H1 (cell line): Measurements from ENCODE around the gene MAN1C1. TPM values are rescaled to one million over a fixed set of nuclear protein-coding genes. Genes with fewer than 3 reads are reported as not detected.
A peak's percentile ranks its signal among the peaks of the same experiment; 100 is the strongest.

Experiments used
- CTCF ChIA-PET: fragments of 300-600 bp; sonication (Branson Sonifier 250); formaldehyde crosslinking; loops from one replicate; lab custom pipeline; 2021; ENCODE audit not compliant: partially characterized antibody; lab: Charles Lee
- POLR2A ChIA-PET: fragments of 300-600 bp; sonication (Branson Sonifier 250); formaldehyde crosslinking; loops from one replicate; lab custom pipeline; 2021; ENCODE audit warnings: inconsistent platforms; ENCODE audit not compliant: partially characterized antibody; lab: Charles Lee
- DNase-seq, 2 experiments: peaks; one replicate each; pipeline versions ENCODE4 v3.0.0 to v3.0.0-alpha.2; 2010 to 2022; ENCODE audit warnings: low spot score in 2 of 2, low read depth in 1 of 2, mixed read lengths in 1 of 2
- FAIRE-seq: peaks from 2 replicates; lab custom pipeline; 2011; peaks lifted over from hg19 to GRCh38; lab: Jason Lieb, UNC
- H2AFZ ChIP-seq: 2 replicates; pipeline ENCODE4 v1.8.1; 2012; ENCODE audit warnings: low read length, inconsistent platforms
- H2AK5ac ChIP-seq: 2 replicates; pipeline ENCODE4 v1.6.1; 2013; ENCODE audit warnings: low read depth, low read length
- H2BK120ac ChIP-seq: replicated peaks from 2 replicates; pipeline ENCODE3; 2013; ENCODE audit warnings: low read depth, low read length, inconsistent platforms
- H2BK12ac ChIP-seq: 2 replicates; pipeline ENCODE4 v1.6.1; 2013; ENCODE audit warnings: low read depth, low read length
- H2BK15ac ChIP-seq: 2 replicates; pipeline ENCODE4 v1.6.1; 2013; ENCODE audit warnings: low read length
- H2BK20ac ChIP-seq: 2 replicates; pipeline ENCODE4 v1.6.1; 2013; ENCODE audit warnings: low read length
- H2BK5ac ChIP-seq: 2 replicates; pipeline ENCODE4 v1.6.1; 2013; ENCODE audit warnings: low read depth, low read length
- H3K14ac ChIP-seq: 2 replicates; pipeline ENCODE4 v1.6.1; 2013; ENCODE audit warnings: inconsistent platforms; ENCODE audit not compliant: insufficient read length
- H3K18ac ChIP-seq: 2 replicates; pipeline ENCODE4 v1.6.1; 2013; ENCODE audit warnings: low read length; ENCODE audit errors: extremely low read depth
- H3K23ac ChIP-seq: 2 replicates; pipeline ENCODE4 v1.6.1; 2013; ENCODE audit warnings: inconsistent platforms; ENCODE audit not compliant: insufficient read length
- H3K23me2 ChIP-seq: 2 replicates; pipeline ENCODE4 v1.6.1; 2013; ENCODE audit warnings: low read depth, low read length
- H3K27ac ChIP-seq: 2 replicates; pipeline ENCODE4 v1.6.1; 2011; ENCODE audit warnings: low read depth, low read length, inconsistent platforms
- H3K27me3 ChIP-seq, 4 experiments: replicated peaks in 1 of 4; 1 replicate in 1 of 4; 2 replicates in 3 of 4; pipeline versions ENCODE4 v1.6.1 to v1.8.1; 2011 to 2013; ENCODE audit warnings: low read length in 3 of 4, mild to moderate bottlenecking in 3 of 4, inconsistent platforms in 2 of 4, mixed read lengths in 2 of 4, moderate library complexity in 1 of 4; ENCODE audit not compliant: control insufficient read depth in 3 of 4, insufficient read depth in 3 of 4; ENCODE audit errors: extremely low read depth in 1 of 4
- H3K36me3 ChIP-seq, 4 experiments: 2 replicates each; pipeline versions ENCODE4 v1.6.1 to v1.8.1; 2011 to 2013; ENCODE audit warnings: mild to moderate bottlenecking in 4 of 4, low read length in 3 of 4, moderate library complexity in 2 of 4, control low read depth in 1 of 4, inconsistent platforms in 1 of 4; ENCODE audit not compliant: insufficient read depth in 4 of 4, control insufficient read depth in 2 of 4
- H3K4ac ChIP-seq: replicated peaks from 2 replicates; pipeline ENCODE3; 2013; ENCODE audit warnings: low read length, low read depth, mixed read lengths, inconsistent platforms; ENCODE audit not compliant: insufficient read length
- H3K4me1 ChIP-seq, 4 experiments: replicated peaks in 1 of 4; 1 replicate in 1 of 4; 2 replicates in 3 of 4; pipeline versions ENCODE4 v1.6.1 to v1.8.1; 2011 to 2013; ENCODE audit warnings: low read length in 3 of 4, inconsistent platforms in 2 of 4, mixed read lengths in 1 of 4; ENCODE audit not compliant: insufficient read depth in 4 of 4, control insufficient read depth in 3 of 4
- H3K4me2 ChIP-seq, 2 experiments: 2 replicates each; pipeline versions ENCODE4 v1.6.1 to v1.8.1; 2011 to 2013; ENCODE audit warnings: low read depth in 2 of 2, low read length in 2 of 2, control low read depth in 1 of 2, inconsistent platforms in 1 of 2, mild to moderate bottlenecking in 1 of 2; ENCODE audit not compliant: insufficient read depth in 1 of 2
- H3K4me3 ChIP-seq, 4 experiments: fragments of 200-600, 300-600 bp in 1 of 4; sonication (generic), shearing (Covaris generic), sonication (Bioruptor Twin) in 1 of 4; 2 replicates each; pipeline versions ENCODE4 v1.5.1 to v1.8.1; 2011 to 2016; ENCODE audit warnings: low read length in 4 of 4, low read depth in 3 of 4, control low read depth in 2 of 4, inconsistent platforms in 2 of 4, mild to moderate bottlenecking in 2 of 4, mixed read lengths in 1 of 4, moderate library complexity in 1 of 4; ENCODE audit not compliant: insufficient read depth in 2 of 4; ENCODE audit errors: extremely low read depth in 1 of 4
- H3K56ac ChIP-seq: replicated peaks from 2 replicates; pipeline ENCODE3; 2013; ENCODE audit warnings: low read depth, mild to moderate bottlenecking, mixed read lengths, low read length, inconsistent platforms; ENCODE audit not compliant: insufficient read length
- H3K79me1 ChIP-seq: 2 replicates; pipeline ENCODE4 v1.6.1; 2013; ENCODE audit warnings: low read depth, low read length, control low read depth
- H3K79me2 ChIP-seq, 2 experiments: 2 replicates each; pipeline versions ENCODE4 v1.6.1 to v1.8.1; 2012 to 2013; ENCODE audit warnings: low read length in 2 of 2, mild to moderate bottlenecking in 2 of 2, inconsistent platforms in 1 of 2; ENCODE audit not compliant: insufficient read depth in 2 of 2, control insufficient read depth in 1 of 2
- H3K9ac ChIP-seq, 4 experiments: replicated peaks in 1 of 4; 1 replicate in 1 of 4; 2 replicates in 3 of 4; pipeline versions ENCODE4 v1.6.1 to v1.8.1; 2011 to 2013; ENCODE audit warnings: low read depth in 3 of 4, low read length in 3 of 4, control low read depth in 2 of 4, mild to moderate bottlenecking in 2 of 4, moderate library complexity in 2 of 4, inconsistent platforms in 1 of 4; ENCODE audit errors: extremely low read depth in 1 of 4
- H3K9me3 ChIP-seq, 2 experiments: 2 replicates each; pipeline versions ENCODE4 v1.6.1 to v1.8.1; 2012 to 2013; ENCODE audit warnings: mild to moderate bottlenecking in 2 of 2, moderate library complexity in 2 of 2, control low read depth in 1 of 2, inconsistent platforms in 1 of 2, low read depth in 1 of 2, low read length in 1 of 2, mixed read lengths in 1 of 2; ENCODE audit not compliant: insufficient read depth in 2 of 2
- H4K20me1 ChIP-seq, 2 experiments: replicated peaks in 1 of 2; 2 replicates each; pipeline versions ENCODE3 to v1.8.1; 2011 to 2013; ENCODE audit warnings: inconsistent platforms in 2 of 2, low read length in 2 of 2, mild to moderate bottlenecking in 1 of 2; ENCODE audit not compliant: insufficient read depth in 2 of 2, control insufficient read depth in 1 of 2
- H4K5ac ChIP-seq: 2 replicates; pipeline ENCODE4 v1.6.1; 2013; ENCODE audit warnings: low read length, low read depth, mixed read lengths, inconsistent platforms; ENCODE audit not compliant: insufficient read length
- H4K8ac ChIP-seq: 2 replicates; pipeline ENCODE4 v1.8.0; 2013; ENCODE audit warnings: mild to moderate bottlenecking, moderate library complexity, low read length, inconsistent platforms; ENCODE audit not compliant: insufficient read depth; ENCODE audit errors: extremely low read depth
- H4K91ac ChIP-seq: replicated peaks from 2 replicates; pipeline ENCODE3; 2013; ENCODE audit warnings: low read length, mixed read lengths, inconsistent platforms; ENCODE audit not compliant: insufficient read length
- BACH1 ChIP-seq: IDR thresholded peaks from 2 replicates; pipeline ENCODE4 v1.6.1; 2012; ENCODE audit warnings: low read length, improper control_type of control experiment
- EP300 ChIP-seq, 2 experiments: IDR thresholded peaks; 1 replicate in 1 of 2; 2 replicates in 1 of 2; pipeline ENCODE4 v1.6.1; 2011 to 2012; ENCODE audit warnings: low read depth in 2 of 2, low read length in 2 of 2, mild to moderate bottlenecking in 2 of 2, borderline replicate concordance in 1 of 2, inconsistent platforms in 1 of 2, moderate library complexity in 1 of 2
- KDM4A ChIP-seq: IDR thresholded peaks from one replicate; pipeline ENCODE4 v1.7.1; 2012; ENCODE audit warnings: low read depth, mild to moderate bottlenecking, moderate library complexity, low read length, inconsistent platforms; ENCODE audit not compliant: severe bottlenecking
- NANOG ChIP-seq: IDR thresholded peaks from 2 replicates; pipeline ENCODE4 v1.6.1; 2011; ENCODE audit warnings: low read length, low read depth, mild to moderate bottlenecking, inconsistent platforms; ENCODE audit not compliant: insufficient read depth, poor library complexity, severe bottlenecking
- RAD21 ChIP-seq, 2 experiments: IDR thresholded peaks in 1 of 2; conservative IDR thresholded peaks in 1 of 2; 2 replicates each; pipeline ENCODE4 v1.6.1; 2011; ENCODE audit warnings: low read depth in 2 of 2, low read length in 2 of 2, improper control_type of control experiment in 1 of 2, inconsistent platforms in 1 of 2, mild to moderate bottlenecking in 1 of 2, moderate library complexity in 1 of 2
- TAF7 ChIP-seq: optimal IDR thresholded peaks from 2 replicates; pipeline ENCODE3; 2011; ENCODE audit warnings: low read depth, mild to moderate bottlenecking, inconsistent platforms, low read length, moderate library complexity, borderline replicate concordance
- WGBS, 2 experiments: shearing (Covaris generic) in 1 of 2; methylation state at CpG; one replicate each; pipeline versions ENCODE4 v1.1.6 to v1.1.7; 2013 to 2015; ENCODE audit warnings: low lambda C conversion rate in 2 of 2, mixed read lengths in 2 of 2, inconsistent platforms in 1 of 2, low coverage in 1 of 2, missing lambda C conversion rate in 1 of 2; ENCODE audit not compliant: insufficient replicate concordance in 2 of 2, insufficient coverage in 1 of 2, insufficient read length in 1 of 2; ENCODE audit errors: extremely low coverage in 1 of 2, missing lambda C conversion rate in 1 of 2; 5-methylcytosine and 5-hydroxymethylcytosine counted together
- polyA plus RNA-seq, 7 experiments: library from polyadenylated mRNA; depleted of rRNA in 3 of 7; stranded (reverse) in 5 of 7; unstranded in 2 of 7; fragments of >200 nt in 5 of 7; fragments of 200-250 nt in 2 of 7; gene quantifications; 1 replicate in 5 of 7; 2 replicates in 1 of 7; 4 replicates in 1 of 7; pipeline versions ENCODE4 v1.2.1 to v1.2.3, GENCODE V29; 2011 to 2013; ENCODE audit warnings: missing spikeins in 2 of 7, mixed read lengths in 2 of 7
- total RNA-seq: library from RNA; stranded (reverse); fragmentation: NEBNext Ultra II Directional; extraction: Animal tissue kit (Norgen Biotek cat#: 25700); gene quantifications from 2 replicates; pipeline ENCODE4 v1.2.1, GENCODE V29; 2021

Gene MAN1C1
- total and polyA plus RNA-seq, 2 of the 8 experiments (the other 6 are each of a cell fraction or from before 2014, with no cell fraction given) = 7.8 to 15.2 TPM

- CTCF ChIA-PET = interaction anchor here (0.8 to 2.4 kb wide), 11 partner anchors 10 to 343 kb away, joined by 3 to 14 read pairs (median 4); no protein-coding TSS in a partner anchor
- Histone ChIP-seq H3K14ac (no peak overlapping the region), H4K20me1 (no peaks in the 10 kb centered on the region), H2BK5ac (no peak overlapping the region), H3K23me2 (no peaks in the 10 kb centered on the region), H3K56ac (no peak overlapping the region), H3K9me3 (no peaks in the 10 kb centered on the region), H3K4ac (no peak overlapping the region), H3K18ac (0 out of 2 replicates have a peak overlapping the region, but pooled peaks have one; percentile 43), H3K23ac (no peak overlapping the region), H3K27ac (no peak overlapping the region), H2AK5ac (no peak overlapping the region), H4K8ac (no peak overlapping the region), H2BK12ac (no peak overlapping the region), H3K79me1 (no peaks in the 10 kb centered on the region), H2AFZ (no peak overlapping the region), H2BK15ac (no peak overlapping the region), H3K4me1 (peaks cover 0 to 10% (median 3%) of the 10 kb centered on the region in 4 experiments; a peak in 5 of 7 replicates), H3K36me3 (no peaks in the 10 kb centered on the region), H3K79me2 (no peaks in the 10 kb centered on the region), H3K27me3 (no peaks in the 10 kb centered on the region), H2BK120ac (no peak overlapping the region), H4K91ac (no peak overlapping the region), H3K4me3 (no peak overlapping the region), H3K9ac (no peak overlapping the region; a peak in 1 of 7 replicates), H4K5ac (no peak overlapping the region), H2BK20ac (no peak overlapping the region), H3K4me2 (0 out of 4 replicates have a peak overlapping the region, but pooled peaks of 1 of the 2 experiments have one; percentile 11)
- DNase-seq (no peak), FAIRE-seq (no peak)
- 78% methylated on average over 5 of the region's 5 CpGs; no CpG with 5 or more reads in 1 of the 2 experiments for WGBS, 2 experiments
- POLR2A ChIA-PET = interaction anchor here (0.9 to 1.4 kb wide), 2 partner anchors 11 to 21 kb away, joined by 3 to 4 read pairs; no protein-coding TSS in a partner anchor
- TF ChIP-seq EP300 (IDR thresholded peaks at IDR 0.05; ENCODE audit: borderline replicate concordance in 1 of 2, low read depth in 2 of 2, low read length in 2 of 2) (no peak), RAD21 (IDR thresholded peaks at IDR 0.05 in 1 of 2, conservative IDR thresholded peaks at IDR 0.05 in 1 of 2; ENCODE audit: low read depth in 2 of 2, low read length in 2 of 2) (no peak), TAF7 (no peak), NANOG (no peak), BACH1 (no peak), KDM4A (no peak)
Observed at GRCh38 chr1:25666460-25666859, 49.9 kb downstream of the MAN1C1 start.
